Tibial nerve (tissue), 4 donors: ENCODE measurements around the gene BST2.

ENCODE experiments used
- CTCF ChIP-seq, 5 experiments: fragments of 200-600 bp in 3 of 5; fragments of 450-650 bp in 2 of 5; sonication (generic) in 3 of 5; IDR thresholded peaks; one replicate each; pipeline ENCODE4 v1.5.1; 2016 to 2019; ENCODE audit warnings: antibody characterized with exemption in 5 of 5, mild to moderate bottlenecking in 3 of 5, moderate library complexity in 2 of 5
- EP300 ChIP-seq, 2 donors: sonication (generic); formaldehyde crosslinking; IDR thresholded peaks; one replicate each; pipeline ENCODE4 v1.6.1; 2017; ENCODE audit warnings: antibody characterized with exemption in 2 of 2, mild to moderate bottlenecking in 1 of 2

- no peak for TF ChIP-seq EP300 (IDR thresholded peaks at IDR 0.05)
- TF ChIP-seq CTCF (IDR thresholded peaks at IDR 0.05): no peak
Measured at GRCh38 chr19:17365361-17365760, 40.1 kb downstream of the BST2 start.
